Left forelimb (tissue), 1 donor: ENCODE data around the gene C16orf82.
A peak's percentile ranks its signal among the peaks of the same experiment; 100 is the strongest.

ENCODE experiments used
- DNase-seq: peaks from one replicate; pipeline ENCODE4 v3.0.0-alpha.2; 2018; ENCODE audit warnings: low spot score

Gene C16orf82

DNA sequence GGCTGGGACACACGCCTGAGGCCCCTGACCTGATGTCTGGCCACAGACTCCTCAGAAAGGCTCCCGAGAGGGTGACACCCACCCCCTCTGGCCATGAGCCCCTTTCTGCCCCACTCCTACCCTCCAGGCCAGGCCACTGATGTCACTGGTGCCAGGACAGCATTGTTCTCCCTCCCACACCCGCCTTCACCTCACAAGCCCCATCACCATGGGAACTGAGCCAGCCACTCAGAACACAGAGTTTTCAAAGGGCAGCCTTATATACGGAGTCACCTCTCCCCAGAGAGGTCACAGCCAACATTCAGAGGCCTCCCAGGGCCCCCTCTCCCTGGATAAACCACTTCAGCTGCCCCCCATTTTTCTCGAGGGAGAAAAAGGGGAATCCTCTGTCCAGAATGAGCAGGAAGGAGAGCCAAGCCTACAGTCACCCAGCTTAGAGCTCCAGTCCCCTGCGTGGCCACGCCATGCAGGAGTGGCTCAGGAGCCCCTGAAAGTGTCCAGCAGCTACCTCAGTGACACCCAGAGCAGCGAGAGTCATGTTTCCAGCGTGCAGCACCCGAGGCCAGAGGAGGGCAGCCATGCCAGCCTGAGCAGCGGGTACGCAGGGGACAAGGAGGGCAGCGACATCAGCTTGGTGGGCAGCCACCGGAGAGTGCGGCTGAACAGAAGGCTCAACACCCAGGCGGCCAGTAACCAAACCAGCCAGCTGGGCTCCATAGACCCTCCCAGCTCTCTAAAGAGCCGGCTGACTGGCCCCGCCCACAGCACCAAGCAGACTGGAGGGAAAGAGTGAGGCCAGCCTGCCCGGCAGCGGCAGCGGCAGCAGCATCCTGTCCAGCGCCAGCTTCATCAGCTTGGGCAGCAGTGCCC lies at the start of gene C16orf82:
C16orf82 (plus strand) TSS at position 260 of the 870 bp plus-strand sequence.
- DNase-seq, result no peak

- no peak for DNase-seq
Observed at GRCh38 chr16:27020031-27020430, 46.7 kb upstream of the C16orf82 start.

GRCh38 chr16:27024010-27024409 lies 42.7 kb upstream of the C16orf82 start:
- DNase-seq, result no peak

- no peak for DNase-seq
Observed at GRCh38 chr16:27025581-27025980, 41.1 kb upstream of the C16orf82 start.

DNA sequence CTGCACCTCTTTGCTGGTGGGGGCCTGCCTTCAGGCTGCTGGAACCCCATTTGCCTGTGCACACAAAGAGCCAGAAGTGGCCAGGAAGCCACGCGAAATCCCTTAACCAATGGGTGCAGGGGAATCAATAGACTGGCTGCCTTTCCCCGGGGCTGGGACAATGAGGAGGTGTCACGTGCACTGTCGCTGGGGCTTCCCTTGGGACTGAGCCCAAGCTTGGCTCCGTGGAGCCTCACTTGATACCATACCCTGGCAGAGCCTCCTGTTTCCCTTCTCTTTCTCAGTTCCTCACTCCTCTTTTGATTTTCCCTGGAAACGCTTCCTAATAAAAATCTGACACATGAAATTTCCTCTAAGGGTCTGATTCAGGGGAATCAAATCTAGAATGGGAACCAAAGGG lies 38.8 kb upstream of the C16orf82 start:
- no peak for DNase-seq

DNA sequence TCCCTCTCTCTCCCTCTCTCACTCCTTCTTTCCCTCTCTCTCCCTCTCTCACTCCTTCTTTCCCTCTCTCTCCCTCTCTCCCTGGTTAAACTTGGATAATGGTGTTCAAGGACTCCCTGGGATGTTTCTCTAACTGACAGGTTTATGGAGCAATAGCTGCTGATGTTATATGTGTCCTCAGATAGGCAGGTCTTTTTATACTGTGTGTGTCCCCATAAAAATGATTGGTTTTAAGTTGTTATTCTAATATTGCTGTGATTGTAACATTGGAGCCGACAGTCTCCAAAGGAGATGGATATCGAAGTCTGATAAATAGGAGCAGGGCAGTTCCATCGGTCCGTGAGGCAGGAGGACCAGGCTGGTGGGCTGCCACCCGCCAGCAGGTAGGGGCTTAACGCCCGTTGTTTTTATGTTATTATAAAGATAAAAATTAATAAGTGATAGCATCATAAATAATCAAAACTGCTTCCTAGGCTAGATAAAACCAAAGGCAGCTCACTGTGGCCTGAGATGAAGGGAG lies 38.1 kb upstream of the C16orf82 start:
- no peak for DNase-seq

DNA sequence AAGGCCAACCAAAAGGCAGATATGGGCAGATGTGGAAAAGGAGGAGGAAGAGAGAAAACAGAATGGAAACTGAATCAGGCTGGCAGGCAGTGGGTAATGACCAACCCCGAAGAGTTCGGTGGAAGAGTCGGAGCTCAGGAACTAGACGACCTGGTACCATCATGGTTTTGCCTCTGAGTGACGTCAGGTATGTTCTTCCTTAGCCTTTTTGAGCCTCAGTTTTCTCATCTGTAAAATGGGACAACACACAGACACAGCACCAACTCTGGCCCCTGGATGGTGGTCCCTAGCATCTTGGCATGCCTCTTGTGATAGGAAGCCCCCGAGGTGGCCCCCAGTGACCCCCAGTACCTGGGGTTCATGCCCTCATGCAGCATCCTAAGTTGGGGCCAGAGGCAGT lies 37.2 kb upstream of the C16orf82 start:
- DNase-seq, result no peak

- no peak for DNase-seq
Observed at GRCh38 chr16:27033281-27033979, 33.3 kb upstream of the C16orf82 start.

GRCh38 chr16:27040732-27041131 lies 26.0 kb upstream of the C16orf82 start:
- DNase-seq, result no peak

DNA sequence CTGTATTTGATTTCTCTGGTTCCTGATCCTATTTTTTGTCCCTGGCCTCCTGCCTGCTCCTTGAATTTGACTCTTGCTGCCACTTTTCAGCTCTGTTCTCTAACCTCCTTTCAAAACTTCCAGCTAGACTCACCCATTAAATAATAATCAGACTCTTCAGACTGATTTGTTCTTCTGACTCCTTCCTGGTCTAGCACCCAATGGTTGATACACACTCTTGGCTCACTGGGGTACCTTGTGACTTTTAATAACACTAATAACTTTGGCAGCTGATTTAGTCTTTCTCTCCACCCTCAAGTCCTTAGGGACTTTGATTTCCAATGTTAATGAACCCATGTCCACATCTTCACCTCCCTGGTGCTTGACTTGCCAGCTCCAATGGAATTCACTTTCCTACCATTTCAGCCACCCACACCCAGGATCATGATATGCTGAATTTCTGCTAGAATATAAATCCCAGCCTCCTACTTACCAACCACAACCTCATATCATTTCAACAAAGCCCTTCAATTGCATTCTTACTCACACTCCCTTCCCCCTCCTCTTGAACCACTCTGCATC lies 19.7 kb upstream of the C16orf82 start:
- no peak for DNase-seq

GRCh38 chr16:27048316-27048715 lies 18.4 kb upstream of the C16orf82 start:
- DNase-seq, result no peak

GRCh38 chr16:27049117-27049516 lies 17.6 kb upstream of the C16orf82 start:
- DNase-seq, result no peak

DNA sequence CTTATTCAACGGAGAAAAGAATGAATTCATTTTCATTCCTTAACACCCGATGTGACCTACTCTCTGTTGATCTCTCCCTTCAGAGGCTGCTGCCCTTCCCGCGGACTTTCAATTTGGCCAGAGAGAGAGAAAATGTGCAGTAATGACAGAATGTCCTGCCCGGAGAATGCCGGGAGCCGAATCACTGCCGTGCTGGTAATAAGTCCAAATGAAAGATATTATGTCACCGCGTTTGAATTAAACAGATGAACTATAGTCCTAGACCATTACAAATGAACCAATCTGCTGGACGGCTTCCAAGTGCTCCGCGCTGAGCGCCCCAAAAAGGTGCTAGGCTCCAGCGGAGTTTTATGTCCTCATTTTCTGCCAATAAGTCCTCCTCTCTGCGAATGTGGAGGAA lies 14.7 kb upstream of the C16orf82 start:
- DNase-seq, result no peak

- no peak for DNase-seq
Observed at GRCh38 chr16:27053996-27054395, 12.7 kb upstream of the C16orf82 start.

DNA sequence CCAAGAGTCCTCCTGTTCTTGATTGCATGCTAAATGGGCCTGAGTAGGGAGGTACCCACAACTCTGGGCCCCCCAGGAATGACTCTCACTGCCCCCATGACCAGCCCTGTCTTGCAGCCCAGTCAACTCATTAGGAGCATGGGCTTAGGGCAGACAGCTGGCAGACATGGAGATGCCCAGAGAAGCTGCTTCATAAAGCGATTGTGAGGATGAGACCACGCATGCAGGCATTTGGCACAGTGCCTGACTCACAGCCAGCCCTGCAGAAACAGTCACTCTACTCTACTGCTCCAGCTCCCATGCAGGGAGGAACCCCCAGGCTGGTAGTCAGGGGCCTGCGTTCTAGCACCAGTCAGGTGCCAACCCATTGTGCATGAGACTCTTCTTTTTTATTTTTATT lies 8.4 kb upstream of the C16orf82 start:
- DNase-seq, result no peak

GRCh38 chr16:27070776-27071175 lies 4.0 kb downstream of the C16orf82 start:
- DNase-seq, result no peak

DNA sequence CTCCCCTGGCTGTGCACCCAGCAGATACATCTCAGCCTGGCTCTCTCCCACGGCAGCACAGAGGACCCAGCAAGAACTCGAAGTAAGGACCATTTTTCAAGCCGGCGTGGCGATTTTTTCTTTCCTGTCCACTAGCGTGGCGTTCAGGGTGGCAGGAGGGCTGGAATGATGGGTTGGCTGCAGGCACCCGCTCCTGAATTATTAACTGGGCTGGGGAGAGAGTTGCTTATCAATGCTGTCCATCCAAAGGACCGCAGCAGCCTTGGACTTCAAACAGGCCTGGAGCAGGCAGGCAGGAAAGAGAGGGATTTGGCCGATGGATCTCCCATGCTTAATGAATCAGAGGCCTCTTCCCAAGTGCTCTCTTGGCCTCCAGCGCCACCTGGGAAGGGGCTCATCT lies 7.0 kb downstream of the C16orf82 start:
- DNase-seq, result no peak

- no peak for DNase-seq
Observed at GRCh38 chr16:27080895-27081294, 14.2 kb downstream of the C16orf82 start.

DNA sequence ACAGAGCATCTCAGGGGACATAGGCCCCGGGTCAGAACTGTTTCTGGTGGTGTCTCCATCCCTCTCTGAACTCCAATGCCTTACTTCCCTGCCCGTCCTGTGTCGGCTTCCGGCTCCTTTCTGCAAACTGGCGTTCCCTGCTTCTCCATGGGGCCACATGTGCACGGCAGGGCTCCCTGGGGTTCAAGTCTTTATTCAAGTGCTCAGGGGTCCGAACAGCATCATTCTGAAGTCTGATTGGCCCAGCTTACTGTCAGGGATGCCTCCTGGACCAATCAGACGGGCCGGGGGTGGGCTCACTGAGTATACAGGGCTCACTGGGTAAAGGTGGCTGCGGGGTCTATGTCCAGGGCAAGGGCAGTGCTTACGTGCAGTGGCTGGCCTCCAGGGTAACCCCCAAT lies 17.1 kb downstream of the C16orf82 start:
- no peak for DNase-seq

DNA sequence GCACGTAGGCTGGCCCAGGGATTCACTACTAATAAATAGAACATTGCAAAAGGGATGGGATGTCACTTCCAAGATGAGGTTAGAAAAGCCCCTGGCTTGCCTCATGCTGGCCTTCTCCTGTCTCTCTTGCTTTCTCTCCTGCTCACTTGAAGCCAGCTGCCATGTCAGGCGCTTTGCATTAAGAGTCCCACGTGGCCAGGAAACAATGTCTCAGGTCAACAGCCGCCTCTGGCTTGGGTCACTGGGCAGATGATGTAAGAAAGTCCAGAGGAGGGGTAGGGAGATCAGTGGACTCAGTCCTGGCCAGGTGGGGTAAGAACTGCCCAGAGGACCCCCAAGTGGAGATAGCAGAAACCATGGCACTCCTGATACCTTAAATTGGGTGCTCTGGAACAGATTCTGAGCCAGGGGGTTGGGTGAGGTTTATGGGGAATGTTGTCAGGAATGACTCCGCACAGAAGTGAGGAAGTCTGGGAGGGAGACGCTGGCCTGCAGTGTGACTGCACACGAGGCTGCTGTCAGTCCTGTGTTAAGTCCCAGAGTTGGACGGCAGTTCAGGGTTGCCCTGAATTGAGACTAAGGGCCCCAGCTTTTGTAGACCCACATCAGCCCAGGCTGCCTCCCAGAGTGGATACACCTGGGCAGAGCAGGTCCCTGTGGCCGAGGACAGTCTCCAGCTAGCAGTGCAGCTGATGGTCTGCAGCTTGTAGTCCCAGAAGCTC lies 17.7 kb downstream of the C16orf82 start:
- no peak for DNase-seq

DNA sequence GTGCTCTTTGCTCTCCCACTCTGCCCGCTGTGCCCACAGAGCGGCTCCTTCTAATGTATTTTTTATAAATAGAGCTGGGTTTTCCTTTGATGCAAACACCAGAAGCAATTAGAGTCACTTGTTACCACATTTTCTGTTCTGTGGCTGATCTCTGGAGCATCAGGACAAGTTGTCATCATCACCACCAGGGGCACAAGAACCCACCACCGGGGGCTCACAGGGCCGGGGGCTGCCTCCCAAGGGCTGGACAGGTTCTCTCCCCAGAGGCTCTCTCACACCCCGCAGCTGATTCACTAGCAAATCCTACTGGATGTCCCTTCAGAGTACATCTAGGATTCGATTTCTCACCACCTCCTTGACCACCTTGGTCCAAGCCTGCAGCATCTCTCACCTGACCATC lies 18.5 kb downstream of the C16orf82 start:
- peak; percentile 36 for DNase-seq

DNA sequence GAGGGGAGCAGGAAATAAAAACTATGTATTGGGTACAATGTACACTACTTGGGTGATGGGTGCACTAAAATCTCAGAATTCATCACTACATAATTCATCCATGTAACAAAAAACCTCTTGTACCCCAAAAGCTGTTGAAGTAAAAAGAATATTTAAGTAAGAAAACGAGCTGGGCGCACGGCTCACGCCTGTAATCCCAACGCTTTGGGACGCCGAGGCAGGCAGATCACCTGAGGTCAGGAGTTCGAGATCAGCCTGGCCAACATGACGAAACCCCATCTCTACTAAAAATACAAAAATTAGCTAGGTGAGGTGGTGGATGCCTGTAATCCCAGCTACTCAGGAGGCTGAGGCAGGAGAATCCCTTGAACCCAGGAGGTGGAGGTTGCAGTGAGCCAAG lies 19.3 kb downstream of the C16orf82 start:
- peak; percentile 9 for DNase-seq
